Heart right ventricle (tissue), 16 donors: ENCODE measurements around the gene BCAP29. TPM values are rescaled to one million over a fixed set of nuclear protein-coding genes. Genes with fewer than 3 reads are reported as not detected.

ENCODE experiments used
- ATAC-seq, 8 donors: fragments of 200-7000 bp; cut with Tn5 transposase; one replicate each; pipeline ENCODE4 v1.9.1; 2020; ENCODE audit warnings: mild to moderate bottlenecking in 8 of 8, moderate library complexity in 8 of 8, moderate number of reproducible peaks in 1 of 8
- DNase-seq, 2 donors: peaks; one replicate each; pipeline ENCODE4 v3.0.0-alpha.2; 2020
- H3K27ac ChIP-seq, 10 donors: fragments of 200-600 bp; sonication (generic) in 2 of 10; one replicate each; pipeline versions ENCODE4 v1.5.0 to v1.8.0; 2020 to 2022; ENCODE audit warnings: mild to moderate bottlenecking in 3 of 10
- H3K27me3 ChIP-seq, 7 donors: fragments of 200-600 bp; one replicate each; pipeline ENCODE4 v1.8.0; 2021 to 2022; ENCODE audit warnings: mild to moderate bottlenecking in 2 of 7
- H3K36me3 ChIP-seq, 9 donors: fragments of 200-600 bp; sonication (generic) in 1 of 9; one replicate each; pipeline versions ENCODE4 v1.5.0 to v1.8.0; 2020 to 2022; ENCODE audit warnings: mild to moderate bottlenecking in 2 of 9
- H3K4me1 ChIP-seq, 9 donors: fragments of 200-600 bp; sonication (generic) in 1 of 9; one replicate each; pipeline versions ENCODE4 v1.5.0 to v1.8.0; 2020 to 2022; ENCODE audit warnings: mild to moderate bottlenecking in 4 of 9
- H3K4me3 ChIP-seq, 10 donors: fragments of 200-600 bp; sonication (generic) in 2 of 10; one replicate each; pipeline versions ENCODE4 v1.5.0 to v1.8.0; 2020 to 2022; ENCODE audit warnings: mild to moderate bottlenecking in 7 of 10, moderate library complexity in 2 of 10
- H3K9me3 ChIP-seq, 11 donors: fragments of 200-600 bp in 10 of 11; sonication (generic) in 2 of 11; one replicate each; pipeline versions ENCODE4 v1.5.0 to v1.8.0; 2013 to 2022; ENCODE audit warnings: mild to moderate bottlenecking in 2 of 11, control low read depth in 1 of 11, moderate library complexity in 1 of 11
- WGBS, 2 donors: extraction: QIAGEN DNeasy Blood & Tissue Kit; methylation state at CpG; one replicate each; pipeline ENCODE4 v1.1.7; 2013; ENCODE audit warnings: inconsistent platforms in 1 of 2; 5-methylcytosine and 5-hydroxymethylcytosine counted together
- intact Hi-C, 10 donors: fragments of 100-400 bp; cut with DNase I; formaldehyde crosslinking; loops; one replicate each; pipeline versions ENCODE4 v1.11.1 to v1.14.2; 2022
- polyA plus RNA-seq, 2 donors: library from polyadenylated mRNA; stranded (reverse); fragments of 200-250 nt; gene quantifications; one replicate each; pipeline ENCODE4 v1.2.3, GENCODE V29; 2013
- total RNA-seq, 10 donors: library from RNA; stranded (reverse); fragmentation: NEBNext Ultra II Directional in 3 of 10; extraction: Animal tissue kit (Norgen Biotek cat#: 25700) in 3 of 10; gene quantifications; one replicate each; pipeline versions ENCODE4 v1.2.1 to v1.2.4, GENCODE V29; 2021 to 2023
- TF ChIP-seq, protein P1 (sequence below), 9 donors: fragments of 200-600 bp; sonication (generic) in 2 of 9; IDR thresholded peaks; one replicate each; pipeline versions ENCODE4 v1.5.0 to v1.8.0; 2021 to 2022; ENCODE audit warnings: antibody characterized with exemption in 9 of 9, mild to moderate bottlenecking in 5 of 9, moderate library complexity in 1 of 9
- donor health status: Arrhythmogenic right ventricular cardiomyopathy.
- donor health status: ischemic (EF 13 %, LVEDD 7.1; RV severe dilation, severe dysfunction).
- donor health status: healthy with polysubstance abuse.
- donor health status: DM: no; HTN: yes; CAD: no.
- donor health status: DM: no; HTN: no; CAD: no.
- donor health status: ischemic (EF 25% LVEDD 6.9; RV normal size, moderate dysfunction).
- donor health status: ischemic (EF 25% LVEDD 5.7; RV mildly dilated, moderate dysfunction).
- donor health status: healthy.
- donor health status: DM: yes; HTN: yes; CAD: no.
- donor health status: Ischemic cardiomyopathy.
- donor health status: ischemic (EF 35%, LVEDD 5.7; RV mildly dilated, moderate dysfunction).
- donor health status: nonischemic (EF 11% LVEDD 7.7; RV severe dilation, severe dysfunction).
- donor health status: DM: yes; HTN: yes; CAD: no.
- donor health status: PGD.
- donor health status: ischemic (EF 29% LVEDD 5.4; RV normal size, mild dysfunction).
- donor health status: nonischemic (EF 23%, LVEDD 6.1; RV moderate dilation, normal function).

BCAP29 gene
- total and polyA plus RNA-seq, 12 donors: 62.7 to 141 (median 111) TPM

GRCh38 chr7:107622894-107623293, 42.8 kb downstream of the BCAP29 start:
- 41 to 55% methylated on average over 2 of the region's 2 CpGs for WGBS, 2 donors
- ATAC-seq (no peak), DNase-seq (no peak)
- no peak overlapping the region for H3K27ac ChIP-seq
- H3K36me3 ChIP-seq: peaks cover 0 to 62% (median 3%) of the 10 kb centered on the region in 9 donors
- H3K27me3 ChIP-seq: no peaks in the 10 kb centered on the region
- intact Hi-C loops: no loop called here
- H3K4me3 ChIP-seq: no peak overlapping the region
- TF ChIP-seq, protein P1, sequence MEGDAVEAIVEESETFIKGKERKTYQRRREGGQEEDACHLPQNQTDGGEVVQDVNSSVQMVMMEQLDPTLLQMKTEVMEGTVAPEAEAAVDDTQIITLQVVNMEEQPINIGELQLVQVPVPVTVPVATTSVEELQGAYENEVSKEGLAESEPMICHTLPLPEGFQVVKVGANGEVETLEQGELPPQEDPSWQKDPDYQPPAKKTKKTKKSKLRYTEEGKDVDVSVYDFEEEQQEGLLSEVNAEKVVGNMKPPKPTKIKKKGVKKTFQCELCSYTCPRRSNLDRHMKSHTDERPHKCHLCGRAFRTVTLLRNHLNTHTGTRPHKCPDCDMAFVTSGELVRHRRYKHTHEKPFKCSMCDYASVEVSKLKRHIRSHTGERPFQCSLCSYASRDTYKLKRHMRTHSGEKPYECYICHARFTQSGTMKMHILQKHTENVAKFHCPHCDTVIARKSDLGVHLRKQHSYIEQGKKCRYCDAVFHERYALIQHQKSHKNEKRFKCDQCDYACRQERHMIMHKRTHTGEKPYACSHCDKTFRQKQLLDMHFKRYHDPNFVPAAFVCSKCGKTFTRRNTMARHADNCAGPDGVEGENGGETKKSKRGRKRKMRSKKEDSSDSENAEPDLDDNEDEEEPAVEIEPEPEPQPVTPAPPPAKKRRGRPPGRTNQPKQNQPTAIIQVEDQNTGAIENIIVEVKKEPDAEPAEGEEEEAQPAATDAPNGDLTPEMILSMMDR (IDR thresholded peaks at IDR 0.05): no peak
- peaks cover 0 to 14% (median 0%) of the 10 kb centered on the region in 9 donors for H3K4me1 ChIP-seq
- H3K9me3 ChIP-seq: peaks cover 0 to 4% (median 0%) of the 10 kb centered on the region in 11 donors

- 98 to 99% methylated on average over 4 of the region's 4 CpGs for WGBS, 2 donors
- Histone ChIP-seq H3K4me3 (no peak overlapping the region), H3K27ac (no peak overlapping the region), H3K36me3 (peaks cover 0 to 53% (median 0%) of the 10 kb centered on the region in 9 donors), H3K27me3 (no peaks in the 10 kb centered on the region), H3K9me3 (peaks cover 0 to 4% (median 0%) of the 10 kb centered on the region in 11 donors), H3K4me1 (peaks cover 0 to 10% (median 0%) of the 10 kb centered on the region in 9 donors)
- ATAC-seq (no peak), DNase-seq (no peak)
- intact Hi-C loops: no loop called here
- TF ChIP-seq, protein P1 (IDR thresholded peaks at IDR 0.05): no peak
Observed at GRCh38 chr7:107627002-107627401, 47.0 kb downstream of the BCAP29 start.

- TF ChIP-seq, protein P1 (IDR thresholded peaks at IDR 0.05): no peak
- peak in 1 of 8 donors; percentile 12 for ATAC-seq
- 86 to 92% methylated on average over 8 of the region's 8 CpGs for WGBS, 2 donors
- Histone ChIP-seq H3K4me1 (no peaks in the 10 kb centered on the region), H3K36me3 (peaks cover 0 to 37% (median 0%) of the 10 kb centered on the region in 9 donors), H3K27me3 (no peaks in the 10 kb centered on the region), H3K9me3 (peaks cover 0 to 4% (median 0%) of the 10 kb centered on the region in 11 donors), H3K4me3 (no peak overlapping the region), H3K27ac (no peak overlapping the region)
- intact Hi-C loops: no loop called here
- no peak for DNase-seq
Observed at GRCh38 chr7:107628461-107629064, 48.5 kb downstream of the BCAP29 start.

DNA sequence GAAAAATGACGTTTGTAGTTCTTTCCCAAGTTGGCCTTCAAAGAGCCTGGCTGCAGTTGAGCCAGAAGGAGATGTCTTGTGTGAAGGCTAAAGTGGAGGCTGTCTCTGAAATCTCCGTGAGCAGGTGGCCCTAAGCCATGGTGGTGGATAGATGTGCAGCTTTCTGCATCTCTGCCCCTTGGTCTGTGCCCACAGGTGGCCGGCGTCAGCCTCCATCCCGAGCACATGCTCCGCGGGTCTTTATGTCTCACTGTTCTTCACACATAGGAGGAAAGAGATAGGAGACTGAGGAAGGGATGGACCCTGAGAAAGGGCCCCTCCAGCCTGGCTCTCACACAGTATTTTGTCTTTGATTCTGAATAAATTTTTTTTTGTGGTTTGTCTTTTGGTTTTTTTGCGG, 50.3 kb downstream of the BCAP29 start:
- Histone ChIP-seq H3K36me3 (peaks cover 0 to 32% (median 0%) of the 10 kb centered on the region in 9 donors), H3K4me3 (no peak overlapping the region), H3K27me3 (no peaks in the 10 kb centered on the region), H3K9me3 (peaks cover 0 to 4% (median 0%) of the 10 kb centered on the region in 11 donors), H3K4me1 (no peaks in the 10 kb centered on the region), H3K27ac (no peak overlapping the region)
- 91 to 92% methylated on average over 8 of the region's 8 CpGs for WGBS, 2 donors
- intact Hi-C loops: no loop called here
- DNase-seq: no peak
- no peak for ATAC-seq
- TF ChIP-seq, protein P1 (IDR thresholded peaks at IDR 0.05): no peak
